Suprapubic skin (tissue), 4 donors: ENCODE measurements around the gene SPIC. TPM values are rescaled to one million over a fixed set of nuclear protein-coding genes. Genes with fewer than 3 reads are reported as not detected.

Experiments
- DNase-seq, 2 donors: peaks; one replicate each; pipeline ENCODE4 v3.0.0-alpha.2; 2019; ENCODE audit warnings: low spot score in 2 of 2
- H3K27ac ChIP-seq: fragments of 200-600 bp; sonication (generic); one replicate; pipeline ENCODE4 v1.5.1; 2019
- H3K27me3 ChIP-seq: fragments of 200-600 bp; sonication (generic); one replicate; pipeline ENCODE4 v1.5.1; 2019
- H3K36me3 ChIP-seq: fragments of 200-600 bp; sonication (generic); one replicate; pipeline ENCODE4 v1.5.1; 2019
- H3K4me1 ChIP-seq: fragments of 200-600 bp; sonication (generic); one replicate; pipeline ENCODE4 v1.5.1; 2019
- H3K4me3 ChIP-seq: fragments of 200-600 bp; sonication (generic); one replicate; pipeline ENCODE4 v1.5.1; 2019; ENCODE audit warnings: mild to moderate bottlenecking
- H3K9me3 ChIP-seq: fragments of 200-600 bp; sonication (generic); one replicate; pipeline ENCODE4 v1.5.1; 2019
- CTCF ChIP-seq, 2 donors: fragments of 200-600 bp in 1 of 2; fragments of 450-650 bp in 1 of 2; sonication (generic) in 1 of 2; IDR thresholded peaks; one replicate each; pipeline ENCODE4 v1.5.1; 2016 to 2019; ENCODE audit warnings: antibody characterized with exemption in 2 of 2, mild to moderate bottlenecking in 1 of 2, moderate library complexity in 1 of 2
- EP300 ChIP-seq: sonication (generic); formaldehyde crosslinking; IDR thresholded peaks from one replicate; pipeline ENCODE4 v1.6.1; 2017; ENCODE audit warnings: antibody characterized with exemption
- POLR2A ChIP-seq, 2 donors: fragments of 450-650 bp; IDR thresholded peaks; one replicate each; pipeline ENCODE4 v1.6.1; 2017; ENCODE audit warnings: antibody characterized with exemption in 2 of 2, mild to moderate bottlenecking in 2 of 2, moderate library complexity in 2 of 2
- POLR2AphosphoS5 ChIP-seq, 3 donors: sonication (generic); formaldehyde crosslinking; IDR thresholded peaks; one replicate each; pipeline ENCODE4 v1.6.1; 2017; ENCODE audit warnings: antibody characterized with exemption in 3 of 3
- WGBS: methylation state at CpG from one replicate; pipeline ENCODE4 v1.1.5; 2018; 5-methylcytosine and 5-hydroxymethylcytosine counted together
- total RNA-seq, 4 donors: library from RNA; depleted of rRNA; stranded (reverse); fragments of >200 nt; gene quantifications; one replicate each; pipeline ENCODE4 v1.1.0, GENCODE V29; 2016

Gene SPIC
- not detected for total RNA-seq

- H3K4me3 ChIP-seq, result no peak within 1 kb of the TSS
- no peak within 1 kb of the TSS for H3K27ac ChIP-seq
- 84% methylated on average over 5 of the region's 5 CpGs for WGBS
- no peak for DNase-seq
- no peaks in the 10 kb centered on the region for H3K27me3 ChIP-seq
- no peaks in the 10 kb centered on the region for H3K36me3 ChIP-seq
- no peaks in the 10 kb centered on the region for H3K4me1 ChIP-seq
- TF ChIP-seq EP300, result no peak
- no peak for TF ChIP-seq POLR2AphosphoS5 (IDR thresholded peaks at IDR 0.05)
- no peak for TF ChIP-seq CTCF (IDR thresholded peaks at IDR 0.05)
- no peak for TF ChIP-seq POLR2A (IDR thresholded peaks at IDR 0.05)
- H3K9me3 ChIP-seq, result no peaks in the 10 kb centered on the region
Measured at GRCh38 chr12:101474711-101475386, at the start of gene SPIC. Gene SPIC (plus strand): TSS chr12:101475336. CDS start chr12:101476905, 1,569 bp downstream.

GRCh38 chr12:101430456-101430855 is 44.7 kb upstream of the SPIC start:
- no peak for DNase-seq
- Histone ChIP-seq H3K27ac (no peak overlapping the region), H3K4me1 (no peaks in the 10 kb centered on the region), H3K9me3 (no peaks in the 10 kb centered on the region), H3K36me3 (no peaks in the 10 kb centered on the region), H3K4me3 (no peak overlapping the region), H3K27me3 (no peaks in the 10 kb centered on the region)
- 56% methylated on average over 2 of the region's 2 CpGs for WGBS
- no peak for TF ChIP-seq CTCF (IDR thresholded peaks at IDR 0.05)
- TF ChIP-seq POLR2A (IDR thresholded peaks at IDR 0.05), result no peak
- TF ChIP-seq EP300, result no peak
- no peak for TF ChIP-seq POLR2AphosphoS5 (IDR thresholded peaks at IDR 0.05)

- H3K4me3 ChIP-seq, result no peak overlapping the region
- H3K27me3 ChIP-seq, result no peaks in the 10 kb centered on the region
- H3K9me3 ChIP-seq, result no peaks in the 10 kb centered on the region
- no peaks in the 10 kb centered on the region for H3K36me3 ChIP-seq
- TF ChIP-seq EP300, result no peak
- H3K4me1 ChIP-seq, result no peaks in the 10 kb centered on the region
- no peak for DNase-seq
- no peak overlapping the region for H3K27ac ChIP-seq
Measured at GRCh38 chr12:101436136-101436535, 39.0 kb upstream of the SPIC start.

- DNase-seq, result no peak
- Histone ChIP-seq H3K4me1 (no peaks in the 10 kb centered on the region), H3K36me3 (no peaks in the 10 kb centered on the region), H3K4me3 (no peak overlapping the region), H3K9me3 (no peaks in the 10 kb centered on the region), H3K27me3 (no peaks in the 10 kb centered on the region), H3K27ac (no peak overlapping the region)
- TF ChIP-seq EP300, result no peak
- TF ChIP-seq POLR2AphosphoS5 (IDR thresholded peaks at IDR 0.05), result no peak
- TF ChIP-seq POLR2A (IDR thresholded peaks at IDR 0.05), result no peak
- no peak for TF ChIP-seq CTCF (IDR thresholded peaks at IDR 0.05)
- WGBS, result 69% methylated on average over 5 of the region's 5 CpGs
Measured at GRCh38 chr12:101439236-101439635, 35.9 kb upstream of the SPIC start.

- no peaks in the 10 kb centered on the region for H3K27me3 ChIP-seq
- no peak for TF ChIP-seq POLR2A (IDR thresholded peaks at IDR 0.05)
Measured at GRCh38 chr12:101441461-101442224, 33.5 kb upstream of the SPIC start.

GRCh38 chr12:101455685-101456084 is 19.5 kb upstream of the SPIC start:
- no peak overlapping the region for H3K27ac ChIP-seq
- no peak for TF ChIP-seq POLR2AphosphoS5 (IDR thresholded peaks at IDR 0.05)
- TF ChIP-seq CTCF (IDR thresholded peaks at IDR 0.05), result no peak
- no peak for TF ChIP-seq EP300
- TF ChIP-seq POLR2A (IDR thresholded peaks at IDR 0.05), result no peak
- WGBS, result 83% methylated on average over 4 of the region's 4 CpGs
- no peaks in the 10 kb centered on the region for H3K27me3 ChIP-seq
- H3K36me3 ChIP-seq, result no peaks in the 10 kb centered on the region
- peaks cover 8% of the 10 kb centered on the region for H3K4me1 ChIP-seq
- no peak for DNase-seq
- no peaks in the 10 kb centered on the region for H3K9me3 ChIP-seq
- H3K4me3 ChIP-seq, result no peak overlapping the region

More at GRCh38 chr12:101441461-101442224, 33.5 kb upstream of the SPIC start:
- Histone ChIP-seq H3K36me3 (no peaks in the 10 kb centered on the region), H3K4me3 (no peak overlapping the region), H3K4me1 (no peaks in the 10 kb centered on the region), H3K27ac (no peak overlapping the region), H3K9me3 (no peaks in the 10 kb centered on the region)
- DNase-seq, result no peak
